ENCODE data around the gene NRTN. TPM values are rescaled to one million over a fixed set of nuclear protein-coding genes. Genes with fewer than 3 reads are reported as not detected.

The NRTN gene
- total RNA-seq, 1 experiment from 2014 or later, result 0.80 TPM

GRCh38 chr19:5828661-5829566 lies 24.0 kb downstream of the NRTN start:
- H3K9me3 ChIP-seq (ENCODE audit: control insufficient read depth, insufficient read depth, low read depth, low read length), result no peaks in the 10 kb centered on the region
- no peaks in the 10 kb centered on the region for H3K36me3 ChIP-seq (ENCODE audit: control insufficient read depth, insufficient read depth, low read length)
- TF ChIP-seq CTCF (IDR thresholded peaks at IDR 0.05), result no peak
- no peak for TF ChIP-seq SIN3A (IDR thresholded peaks at IDR 0.05; ENCODE audit: borderline replicate concordance, insufficient read depth, low read depth, low read length)
- no peak for TF ChIP-seq TCF7L2 (IDR thresholded peaks at IDR 0.05; ENCODE audit: low read depth, low read length)
- no peak for TF ChIP-seq POLR2AphosphoS5 (IDR thresholded peaks at IDR 0.05; ENCODE audit: low read depth, low read length)
- TF ChIP-seq REST (IDR thresholded peaks at IDR 0.05; ENCODE audit: insufficient read depth in 1 of 2, low read depth in 2 of 2, low read length in 1 of 2), result no peak
- intact Hi-C loops (cut with micrococcal nuclease; ENCODE audit: unreplicated experiment), result no loop called here
- no peak for DNase-seq (ENCODE audit: low read depth, low spot score)
- TSS peak; percentile 99 for BruUV-seq (replicated peaks)
- ChIA-PET POLR2A (no interaction called here), CTCF (interaction anchor here (1.4 kb wide), 1 partner anchor 25 kb away, joined by 5 read pairs; no protein-coding TSS in a partner anchor)
- H3K4me3 ChIP-seq (ENCODE audit: low read depth in 2 of 2, low read length in 2 of 2), result peak overlapping the region; percentile 55 to 86
- H3K27ac ChIP-seq (ENCODE audit: low read length), result peak overlapping the region; percentile 80
- in situ Hi-C loops (cut with HindIII; ENCODE audit: low pct_unique_long_range_greater_than_20kb, low sequenced_read_pairs), result no loop called here
- H3K27me3 ChIP-seq (ENCODE audit: control insufficient read depth, insufficient read depth, low read length), result no peaks in the 10 kb centered on the region
- no peak for ATAC-seq
- H3K4me1 ChIP-seq (ENCODE audit: control insufficient read depth, insufficient read depth, low read length), result peaks cover 8% of the 10 kb centered on the region

- no TSS peak for BruUV-seq (replicated peaks)
- peaks cover 8% of the 10 kb centered on the region for H3K4me1 ChIP-seq (ENCODE audit: control insufficient read depth, insufficient read depth, low read length)
- ATAC-seq (no peak), DNase-seq (ENCODE audit: low read depth, low spot score) (no peak)
- intact Hi-C loops (cut with micrococcal nuclease; ENCODE audit: unreplicated experiment), result no loop called here
- no peak overlapping the region; a peak in 1 of 4 replicates for H3K4me3 ChIP-seq (ENCODE audit: low read depth in 2 of 2, low read length in 2 of 2)
- H3K36me3 ChIP-seq (ENCODE audit: control insufficient read depth, insufficient read depth, low read length), result no peaks in the 10 kb centered on the region
- no peaks in the 10 kb centered on the region for H3K9me3 ChIP-seq (ENCODE audit: control insufficient read depth, insufficient read depth, low read depth, low read length)
- no peaks in the 10 kb centered on the region for H3K27me3 ChIP-seq (ENCODE audit: control insufficient read depth, insufficient read depth, low read length)
- POLR2A ChIA-PET, result no interaction called here
- no peak for TF ChIP-seq POLR2AphosphoS5 (IDR thresholded peaks at IDR 0.05; ENCODE audit: low read depth, low read length)
- in situ Hi-C loops (cut with HindIII; ENCODE audit: low pct_unique_long_range_greater_than_20kb, low sequenced_read_pairs), result no loop called here
- CTCF ChIA-PET, result no interaction called here
- H3K27ac ChIP-seq (ENCODE audit: low read length), result no peak overlapping the region
Observed at GRCh38 chr19:5829567-5830310, 24.9 kb downstream of the NRTN start.
